NCI-H1105 (cell line): ENCODE measurements around the gene KMT2E.
"Not testable (repeated sequence)": the region's sequence is repeated elsewhere in the genome, so short reads cannot be mapped to it uniquely, and the experiment has no call there.

Experiments used
- DNase-seq: peaks from one replicate; lab custom pipeline; 2025; lab: John Stamatoyannopoulos, UW

Gene KMT2E

GRCh38 chr7:105013816-105014692, at the start of gene KMT2E:
TSS of gene KMT2E (plus strand) at chr7:105014205. CDS start at chr7:105040953, 26,748 bp downstream.
- DNase-seq = peak; percentile 86

DNA sequence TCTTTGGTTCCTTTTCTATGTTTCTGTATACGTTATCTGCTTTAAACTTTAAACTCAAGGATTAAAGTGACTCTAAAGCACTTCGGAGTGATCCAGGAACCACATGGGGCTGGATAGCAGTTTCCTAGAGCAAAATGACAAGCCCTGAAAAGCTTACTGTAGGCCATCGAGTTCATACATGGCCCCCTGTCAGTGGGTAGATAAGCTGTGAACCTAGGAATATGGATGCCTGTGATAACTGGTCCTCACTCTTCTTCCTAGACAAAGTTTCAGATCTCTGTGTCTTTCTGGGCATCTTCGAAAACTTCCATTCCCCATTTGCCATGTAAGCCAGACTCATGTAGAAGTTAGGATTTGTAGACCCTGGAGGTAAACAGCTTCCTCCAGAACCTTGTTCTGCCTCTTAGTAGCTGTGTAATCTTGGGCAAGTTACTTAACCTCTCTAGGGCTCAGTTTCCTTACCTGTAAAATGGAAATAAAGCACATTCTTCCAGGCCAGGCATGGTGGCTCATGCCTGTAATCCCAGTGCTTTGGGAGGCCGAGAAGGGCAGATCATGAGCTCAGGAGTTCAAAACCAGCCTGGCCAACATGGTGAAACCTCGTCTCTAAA, 49.3 kb upstream of the KMT2E start:
- DNase-seq = no peak

GRCh38 chr7:104966022-104966421, 48.0 kb upstream of the KMT2E start:
- DNase-seq = no peak

GRCh38 chr7:104967088-104967487, 46.9 kb upstream of the KMT2E start:
- DNase-seq = no peak

DNA sequence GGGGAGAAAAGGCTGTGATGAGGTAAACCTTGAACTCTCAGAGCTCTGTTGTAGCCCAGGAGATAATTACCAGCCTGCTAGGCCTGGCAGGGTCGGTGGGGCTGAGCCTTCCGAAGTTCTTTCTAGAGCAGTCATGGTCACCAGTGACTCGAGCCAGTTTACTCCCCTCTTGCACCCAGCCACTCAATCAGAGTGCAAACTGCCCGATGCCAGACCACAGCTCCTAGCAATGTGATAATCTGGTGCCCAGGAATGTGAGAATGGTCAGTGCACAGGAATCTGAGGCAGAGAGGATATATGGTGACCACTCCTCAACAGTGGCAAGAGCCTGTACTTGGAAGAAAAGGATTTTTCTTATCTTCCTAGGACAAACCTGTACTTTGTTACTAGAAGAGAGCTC, 46.4 kb upstream of the KMT2E start:
- no peak for DNase-seq

- DNase-seq = no peak
Observed at GRCh38 chr7:104968648-104969047, 45.4 kb upstream of the KMT2E start.

GRCh38 chr7:104969183-104969582, 44.8 kb upstream of the KMT2E start:
- no peak for DNase-seq

DNA sequence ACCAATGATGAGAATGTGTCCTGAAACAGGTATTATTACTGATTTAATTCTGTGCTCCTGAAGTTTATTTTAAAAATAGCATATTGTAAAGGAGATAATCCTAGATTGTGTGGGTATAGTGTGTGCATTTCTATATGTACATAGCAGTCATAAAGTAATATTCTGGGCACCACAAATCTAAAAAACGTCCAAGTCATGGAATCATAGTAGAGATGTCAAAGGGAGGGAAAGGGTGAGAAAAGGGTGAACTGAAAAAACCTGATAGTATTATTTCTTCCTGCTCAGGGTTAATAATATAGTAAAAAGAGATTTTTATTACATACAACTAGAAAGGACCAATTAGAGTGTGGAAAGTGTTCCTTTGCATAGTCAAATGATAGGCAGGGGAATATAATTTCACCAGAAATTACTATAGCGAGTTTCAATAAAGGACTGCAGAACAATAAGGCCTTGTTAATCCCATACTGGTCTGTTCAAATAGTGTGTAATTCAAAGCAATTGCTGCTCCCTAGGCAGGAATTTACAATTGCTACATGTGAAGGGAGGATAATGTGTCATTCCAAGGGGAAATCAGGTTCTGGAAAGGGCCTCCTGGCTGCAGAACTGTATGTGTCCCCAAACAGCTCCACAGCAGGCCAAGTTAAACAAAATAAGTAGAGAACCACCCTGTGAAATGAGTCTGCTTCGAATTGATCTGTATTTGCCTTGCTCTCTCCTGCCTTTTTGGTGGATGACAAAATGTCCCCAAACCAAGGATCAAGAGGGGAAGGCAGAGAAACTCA, 42.5 kb upstream of the KMT2E start:
- no peak for DNase-seq

DNA sequence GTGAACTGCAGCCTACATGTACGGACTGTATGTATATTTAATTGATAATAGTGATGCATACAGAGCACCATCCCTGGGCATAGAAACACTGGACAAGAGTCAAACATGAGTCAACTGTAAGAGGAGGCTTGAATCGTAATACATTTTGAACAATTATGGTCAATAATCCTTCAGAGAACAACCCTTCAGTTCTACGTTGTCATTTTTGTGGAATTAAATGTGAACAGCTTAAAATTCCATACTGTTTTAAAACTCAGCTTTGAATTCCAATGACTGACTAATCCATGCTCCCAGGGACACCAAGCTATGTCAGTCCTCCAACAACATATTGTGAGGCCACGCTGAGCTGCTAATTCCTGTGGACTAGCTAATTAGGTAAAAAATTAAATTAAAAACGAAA, 41.5 kb upstream of the KMT2E start:
- DNase-seq = no peak

DNA sequence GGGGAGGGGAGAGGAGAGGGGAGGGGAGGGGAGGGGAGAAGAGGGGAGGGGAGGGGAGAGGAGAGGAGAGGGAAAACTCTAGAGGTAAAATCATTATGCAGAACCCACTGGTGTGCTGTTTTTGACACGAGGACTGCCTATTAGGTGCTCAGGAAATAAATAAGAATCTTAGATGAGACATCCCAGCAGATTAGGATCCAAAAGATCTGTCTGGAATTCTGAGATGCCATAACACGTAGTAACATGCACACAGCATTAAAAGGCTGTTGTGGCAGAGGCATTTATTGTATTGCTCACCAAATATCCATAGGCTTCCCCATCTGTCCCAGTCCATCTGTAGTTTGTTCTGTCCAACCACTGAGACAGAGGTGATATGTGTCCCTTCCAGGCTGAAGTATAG, 40.8 kb upstream of the KMT2E start:
- DNase-seq = no peak

GRCh38 chr7:104973909-104974415, 40.0 kb upstream of the KMT2E start:
- no peak for DNase-seq

DNA sequence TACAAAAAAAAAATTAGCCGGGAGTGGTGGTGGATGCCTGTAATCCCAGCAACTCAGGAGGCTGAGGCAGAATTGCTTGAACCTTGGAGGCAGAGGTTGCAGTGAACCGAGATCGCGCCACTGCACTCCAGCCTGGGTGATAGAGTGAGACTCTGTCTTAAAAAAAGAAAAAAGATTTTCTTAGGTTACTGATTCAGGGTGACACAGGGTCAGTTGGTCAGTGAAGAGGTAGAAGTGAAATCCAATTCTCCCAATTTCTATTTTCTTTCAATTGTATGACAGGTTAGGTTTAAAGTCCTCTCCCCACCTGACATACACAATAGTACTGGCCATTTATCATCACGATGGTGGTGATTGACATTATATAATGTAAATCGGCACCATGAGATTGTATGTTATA, 38.5 kb upstream of the KMT2E start:
- DNase-seq = not testable (repeated sequence)

DNA sequence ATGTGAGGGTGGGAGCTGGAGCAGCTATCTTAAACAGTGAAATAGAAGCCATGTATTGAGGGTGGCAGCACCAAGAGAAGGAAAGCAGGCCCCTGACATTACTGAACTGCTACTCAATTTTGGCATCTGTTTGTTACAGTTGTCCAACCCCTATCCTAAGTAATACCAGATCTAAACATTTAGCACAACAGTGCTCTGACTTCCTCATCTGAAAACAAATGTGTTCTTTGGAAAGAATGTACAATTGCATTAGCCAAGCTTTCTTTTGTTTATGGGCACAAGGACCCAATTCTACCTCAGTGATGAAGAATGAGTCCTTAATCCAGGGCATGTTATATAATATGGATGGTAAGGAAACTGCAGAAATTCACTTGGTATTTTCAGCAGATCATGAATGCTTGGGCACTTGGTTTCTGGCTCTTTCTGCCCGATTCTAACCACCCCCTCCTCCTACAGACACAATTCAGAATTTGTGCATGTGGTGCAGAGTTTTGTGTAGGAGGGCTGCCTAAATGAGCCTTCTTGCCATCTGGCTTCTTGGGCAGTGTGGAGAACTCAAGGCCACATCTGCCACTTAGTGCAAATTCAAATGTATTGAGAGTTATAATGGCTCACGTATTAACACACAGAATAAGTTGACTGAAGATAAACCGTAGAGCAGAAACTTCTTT, 36.9 kb upstream of the KMT2E start:
- DNase-seq = no peak

GRCh38 chr7:104978460-104978859, 35.5 kb upstream of the KMT2E start:
- DNase-seq = no peak

GRCh38 chr7:104979167-104979841, 34.7 kb upstream of the KMT2E start:
- no peak for DNase-seq

- no peak for DNase-seq
Observed at GRCh38 chr7:104980440-104980839, 33.6 kb upstream of the KMT2E start.

- peak; percentile 76 for DNase-seq
Observed at GRCh38 chr7:104980841-104981671, 32.9 kb upstream of the KMT2E start.

- DNase-seq = no peak
Observed at GRCh38 chr7:104981672-104982037, 32.4 kb upstream of the KMT2E start.

GRCh38 chr7:104982308-104983075, 31.5 kb upstream of the KMT2E start:
- DNase-seq = no peak

DNA sequence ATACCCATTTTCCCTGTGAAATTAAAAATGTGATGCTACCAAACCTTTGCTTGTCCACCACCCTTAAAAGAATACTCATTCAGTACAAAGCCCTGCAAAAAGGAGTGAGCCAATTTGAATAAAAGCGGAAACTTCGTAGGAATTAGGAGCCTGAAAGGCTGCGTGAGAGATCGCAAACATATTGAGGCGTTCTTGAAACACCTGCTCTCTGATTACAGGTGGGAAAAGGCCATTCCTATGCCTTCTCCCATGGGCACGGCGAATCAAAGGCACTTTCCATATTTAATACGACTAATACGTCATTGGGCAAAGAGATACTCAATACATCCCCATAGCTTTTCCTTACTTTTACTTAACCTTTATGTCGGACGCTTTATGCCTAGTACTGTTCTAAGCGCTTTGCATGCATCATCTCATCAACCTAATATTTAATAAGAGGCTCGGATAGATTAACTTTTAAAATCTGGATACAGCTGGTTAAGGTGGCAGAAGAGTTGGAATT, 30.9 kb upstream of the KMT2E start:
- peak; percentile 63 for DNase-seq
